ENCODE measurements around the gene ARFGEF3.

The ARFGEF3 gene

GRCh38 chr6:138311268-138311667, 149.5 kb downstream of the ARFGEF3 start:
- no peak overlapping the region for H3K4me3 ChIP-seq (replicated peaks in 1 of 2; ENCODE audit: low read depth in 2 of 2, low read length in 2 of 2)
- DNase-seq (ENCODE audit: low read depth in 2 of 2) = no peak
- no peak for TF ChIP-seq CTCF (IDR thresholded peaks at IDR 0.05; ENCODE audit: low read depth, low read length)

GRCh38 chr6:138318741-138319375, 157.1 kb downstream of the ARFGEF3 start:
- DNase-seq (ENCODE audit: low read depth in 2 of 2) = no peak
- H3K4me3 ChIP-seq (replicated peaks in 1 of 2; ENCODE audit: low read depth in 2 of 2, low read length in 2 of 2) = no peak overlapping the region
- no peak for TF ChIP-seq CTCF (IDR thresholded peaks at IDR 0.05; ENCODE audit: low read depth, low read length)

GRCh38 chr6:138321934-138322333, 160.2 kb downstream of the ARFGEF3 start:
- no peak overlapping the region for H3K4me3 ChIP-seq (replicated peaks in 1 of 2; ENCODE audit: low read depth in 2 of 2, low read length in 2 of 2)
- DNase-seq (ENCODE audit: low read depth in 2 of 2) = no peak
- TF ChIP-seq CTCF (IDR thresholded peaks at IDR 0.05; ENCODE audit: low read depth, low read length) = no peak

GRCh38 chr6:138323821-138324220, 162.1 kb downstream of the ARFGEF3 start:
- TF ChIP-seq CTCF (IDR thresholded peaks at IDR 0.05; ENCODE audit: low read depth, low read length) = no peak
- H3K4me3 ChIP-seq (replicated peaks in 1 of 2; ENCODE audit: low read depth in 2 of 2, low read length in 2 of 2) = no peak overlapping the region
- no peak for DNase-seq (ENCODE audit: low read depth in 2 of 2)

- no peak for TF ChIP-seq CTCF (IDR thresholded peaks at IDR 0.05; ENCODE audit: low read depth, low read length)
- H3K4me3 ChIP-seq (replicated peaks in 1 of 2; ENCODE audit: low read depth in 2 of 2, low read length in 2 of 2) = no peak overlapping the region
- no peak for DNase-seq (ENCODE audit: low read depth in 2 of 2)
Measured at GRCh38 chr6:138328210-138328609, 166.5 kb downstream of the ARFGEF3 start.

- no peak for DNase-seq (ENCODE audit: low read depth in 2 of 2)
- no peak for TF ChIP-seq CTCF (IDR thresholded peaks at IDR 0.05; ENCODE audit: low read depth, low read length)
- H3K4me3 ChIP-seq (replicated peaks in 1 of 2; ENCODE audit: low read depth in 2 of 2, low read length in 2 of 2) = no peak overlapping the region
Measured at GRCh38 chr6:138330763-138331162, 169.0 kb downstream of the ARFGEF3 start.

GRCh38 chr6:138331444-138331843, 169.7 kb downstream of the ARFGEF3 start:
- no peak overlapping the region for H3K4me3 ChIP-seq (replicated peaks in 1 of 2; ENCODE audit: low read depth in 2 of 2, low read length in 2 of 2)
- TF ChIP-seq CTCF (IDR thresholded peaks at IDR 0.05; ENCODE audit: low read depth, low read length) = no peak
- no peak for DNase-seq (ENCODE audit: low read depth in 2 of 2)

Data from cardiac fibroblast (primary cell).